Raji (cell line): ENCODE results near the gene PELI2.

Experiments used
- POLR2A ChIP-seq: IDR thresholded peaks from 2 replicates; pipeline ENCODE4 v1.6.1; 2011; ENCODE audit warnings: low read depth, low read length, control low read depth; ENCODE audit not compliant: insufficient read depth

Gene PELI2

DNA sequence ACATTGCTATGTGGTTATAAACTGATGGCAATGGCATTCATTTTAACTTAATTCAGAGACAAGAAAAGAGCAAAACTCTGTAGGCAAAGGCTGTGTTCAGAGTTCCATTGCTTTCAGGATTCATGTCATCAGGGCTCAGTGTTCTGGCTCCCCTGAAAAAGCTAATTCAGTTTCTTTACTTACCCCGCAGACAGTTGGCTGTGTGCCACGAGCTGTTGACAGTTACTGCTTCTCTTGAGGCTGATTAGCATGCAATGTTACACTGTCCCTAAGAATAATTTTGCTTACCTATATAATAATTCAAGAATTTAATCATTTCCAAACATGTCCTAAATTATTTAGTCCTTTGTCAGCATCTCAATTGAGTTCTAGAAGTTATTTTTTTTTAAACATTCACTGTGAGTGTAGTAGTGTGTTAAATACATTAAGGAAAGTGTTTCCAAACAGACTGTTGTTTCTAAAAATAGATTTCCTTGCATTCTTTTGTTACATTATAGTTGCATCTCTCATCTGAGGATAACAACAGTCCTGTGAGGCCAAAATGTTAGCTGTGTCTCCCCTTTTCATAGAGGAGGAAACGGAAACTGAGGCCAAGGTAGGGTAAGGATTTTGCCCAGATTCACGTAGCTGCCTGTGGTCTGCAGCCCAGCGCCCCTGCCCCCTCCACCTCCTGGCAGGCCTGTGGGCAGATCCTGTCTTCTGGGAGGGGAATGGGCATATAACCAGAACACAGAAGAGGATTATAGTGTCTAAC lies 98.6 kb downstream of the PELI2 start:
- no peak for TF ChIP-seq POLR2A

DNA sequence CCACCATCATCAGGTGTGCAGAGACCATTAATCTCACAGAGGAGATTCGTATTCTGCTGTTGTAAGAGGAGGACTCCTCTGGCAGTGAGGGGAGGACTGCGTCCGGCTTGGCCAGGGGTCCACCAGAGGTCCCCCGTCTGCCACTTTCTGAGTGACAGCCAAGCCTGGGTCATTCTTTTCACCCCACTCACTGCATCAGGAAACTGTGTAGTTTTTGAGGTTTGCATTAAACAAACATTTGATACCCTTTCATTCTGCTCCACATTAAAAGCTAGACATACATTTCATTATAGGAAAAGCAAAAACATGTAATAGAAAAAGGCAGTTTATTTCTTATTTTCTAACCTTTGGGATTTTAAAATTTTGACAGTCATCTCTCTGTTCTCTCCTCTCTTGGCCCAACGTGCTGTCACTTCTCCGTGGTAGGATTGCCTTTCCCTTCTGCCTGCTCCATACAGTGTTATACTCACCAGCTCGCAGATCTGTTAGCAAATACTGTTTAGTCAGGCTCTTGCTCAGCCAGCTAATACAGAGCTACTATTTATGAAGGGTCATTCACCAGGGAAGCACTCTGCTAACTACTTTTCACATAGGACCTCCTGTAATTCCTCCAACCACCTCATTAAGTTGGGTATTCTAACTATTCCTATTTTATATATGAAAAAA lies 99.3 kb downstream of the PELI2 start:
- TF ChIP-seq POLR2A, result no peak

DNA sequence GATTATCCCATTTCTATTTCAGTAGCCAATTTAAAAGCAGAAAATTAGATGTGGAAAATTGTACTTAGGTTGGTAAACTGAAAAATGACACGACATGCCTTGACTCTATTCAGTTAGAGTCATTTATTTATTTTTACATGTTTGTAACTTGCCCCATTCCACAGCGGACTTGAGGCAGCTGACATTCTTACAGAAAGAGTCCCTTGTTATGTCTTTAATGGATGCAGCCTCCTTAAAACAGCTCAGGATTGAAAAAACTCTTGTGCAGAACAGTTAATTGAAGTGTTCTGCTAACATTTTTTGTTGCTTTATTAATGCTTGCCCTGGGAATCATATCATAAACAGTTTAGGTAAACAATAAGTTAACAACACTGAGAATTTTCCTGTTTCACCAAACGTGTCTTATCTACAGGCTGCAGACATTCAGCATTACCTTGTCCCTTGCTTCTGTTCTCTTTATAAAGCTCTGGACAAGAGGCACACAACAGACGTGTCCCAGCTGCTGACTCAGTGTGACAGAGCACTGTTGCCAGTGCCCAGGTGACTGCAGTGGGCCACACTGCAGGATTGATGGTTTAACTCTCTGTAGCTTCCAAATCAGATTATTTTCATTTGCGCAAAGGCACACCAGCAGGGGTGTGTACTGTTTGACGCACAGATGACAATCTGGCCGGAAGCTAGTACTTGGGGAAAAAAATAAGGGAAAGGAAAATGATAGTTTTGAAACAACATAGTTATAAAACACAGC lies 101.6 kb downstream of the PELI2 start:
- TF ChIP-seq POLR2A, result no peak

DNA sequence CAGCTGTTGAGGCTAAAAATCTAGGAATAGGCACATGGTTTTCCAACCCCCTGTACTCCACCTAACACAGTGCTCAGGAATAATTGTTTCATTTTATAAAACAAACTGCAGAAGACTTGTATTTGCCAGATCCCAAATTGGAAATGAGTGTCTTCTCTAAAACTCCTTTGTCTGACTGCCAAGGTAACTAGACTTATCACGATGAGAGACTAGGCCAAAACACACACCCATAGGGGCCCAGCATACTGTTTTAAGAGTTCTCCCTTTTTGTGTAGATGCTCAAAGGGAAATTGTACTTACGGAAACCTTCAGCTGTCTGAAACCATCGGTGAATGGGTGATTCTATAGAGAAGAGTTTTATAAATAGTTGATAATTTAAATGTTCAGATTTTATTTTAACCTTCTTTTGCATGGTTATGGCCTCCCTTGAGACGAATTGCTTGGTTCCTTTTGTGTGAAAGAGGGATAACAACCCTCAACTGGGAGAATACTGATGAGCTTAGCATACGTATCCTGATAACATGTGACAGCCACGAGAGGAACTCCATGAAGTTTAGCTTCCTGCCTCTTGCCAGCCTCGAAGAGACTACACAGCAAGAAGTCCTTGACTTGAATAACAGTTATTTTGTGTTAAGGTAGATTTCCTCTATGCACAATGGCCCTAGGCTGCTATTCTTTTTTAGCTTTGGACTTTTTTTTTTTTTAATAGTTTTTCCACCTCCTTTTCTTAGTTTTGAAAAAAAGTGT lies 103.3 kb downstream of the PELI2 start:
- TF ChIP-seq POLR2A, result no peak

DNA sequence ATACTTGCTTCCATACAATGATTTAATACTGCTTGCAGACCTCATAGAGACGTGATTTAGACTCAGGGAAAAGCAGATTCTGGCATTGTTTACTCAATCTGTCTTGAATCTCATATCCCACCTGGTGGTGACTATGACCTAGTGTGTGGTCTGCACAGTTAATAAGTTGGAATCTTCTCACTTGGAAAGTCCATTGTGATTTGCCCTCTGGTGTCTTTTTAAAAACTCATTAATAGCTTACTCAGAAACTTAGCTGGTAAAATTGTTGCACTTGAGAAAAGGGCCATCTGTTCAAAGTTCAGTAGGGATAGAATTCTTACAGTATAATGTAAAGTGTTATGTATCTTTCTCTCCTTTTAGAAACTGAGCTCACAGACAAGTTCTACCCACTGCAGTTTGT lies 106.0 kb downstream of the PELI2 start:
- no peak for TF ChIP-seq POLR2A

DNA sequence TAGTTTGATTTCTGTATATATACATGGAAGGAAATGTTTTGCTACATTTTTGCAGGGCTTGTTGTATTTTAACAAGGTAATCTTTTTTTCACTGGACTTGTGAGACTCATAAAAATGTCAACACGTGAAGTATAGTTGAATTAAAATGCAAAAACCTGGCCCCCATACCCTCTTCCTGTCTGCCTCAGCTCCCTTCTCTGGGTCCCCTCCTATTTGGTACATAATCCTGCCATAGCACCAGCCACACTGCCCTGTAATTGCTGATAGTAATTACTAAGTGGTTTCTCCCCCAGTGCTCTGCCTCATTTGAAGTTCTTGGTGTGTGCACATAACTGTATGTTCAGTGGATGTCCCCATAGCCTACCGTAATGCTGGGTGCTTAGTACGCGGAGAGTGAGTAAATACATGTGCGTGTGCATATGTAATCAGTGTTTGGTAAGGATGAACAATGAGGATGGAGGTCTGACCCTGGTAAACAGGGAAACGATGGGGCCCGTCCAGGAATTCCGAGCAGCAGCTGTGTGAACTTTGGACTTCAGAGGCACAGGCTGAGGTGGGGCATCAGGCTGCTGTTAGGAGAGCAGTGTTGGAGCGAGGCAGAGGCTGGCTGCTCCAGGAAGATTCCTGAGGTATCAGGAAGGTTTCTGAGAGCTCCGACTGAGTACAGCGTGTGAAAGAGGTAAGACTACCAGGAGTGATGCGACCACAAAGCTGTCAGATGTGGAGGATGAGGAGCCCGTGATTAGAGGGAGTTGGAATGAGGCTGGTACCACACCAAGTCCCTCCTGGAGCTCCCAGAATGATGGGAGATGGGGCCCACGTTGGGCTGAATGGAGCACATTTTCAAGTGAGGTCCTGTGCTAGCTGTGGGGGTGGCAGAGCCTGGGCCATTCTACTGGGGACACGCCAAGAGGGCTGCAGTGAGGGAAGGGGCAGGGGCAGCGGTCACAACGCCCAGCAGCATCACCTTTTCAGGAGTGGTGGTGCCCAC lies 106.8 kb downstream of the PELI2 start:
- no peak for TF ChIP-seq POLR2A

DNA sequence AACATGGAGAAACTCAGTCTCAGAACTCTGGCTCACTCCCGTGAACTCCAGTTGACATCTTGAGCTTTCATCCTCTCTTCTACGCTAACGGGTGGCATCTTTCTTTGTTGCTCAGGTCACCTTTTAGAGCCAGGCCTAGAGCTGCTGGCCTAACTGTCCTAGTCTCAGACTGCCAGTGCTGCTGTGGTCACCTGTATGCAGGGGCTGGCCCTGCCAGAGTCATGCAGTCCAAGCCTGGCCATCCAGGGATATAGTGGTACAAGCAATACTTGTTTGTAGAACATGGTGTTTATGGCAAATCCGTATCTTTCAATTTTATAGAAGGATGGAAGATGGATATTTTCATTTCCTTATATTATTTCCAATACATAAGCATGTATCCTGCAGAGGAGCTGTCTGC lies 117.2 kb downstream of the PELI2 start:
- no peak for TF ChIP-seq POLR2A

DNA sequence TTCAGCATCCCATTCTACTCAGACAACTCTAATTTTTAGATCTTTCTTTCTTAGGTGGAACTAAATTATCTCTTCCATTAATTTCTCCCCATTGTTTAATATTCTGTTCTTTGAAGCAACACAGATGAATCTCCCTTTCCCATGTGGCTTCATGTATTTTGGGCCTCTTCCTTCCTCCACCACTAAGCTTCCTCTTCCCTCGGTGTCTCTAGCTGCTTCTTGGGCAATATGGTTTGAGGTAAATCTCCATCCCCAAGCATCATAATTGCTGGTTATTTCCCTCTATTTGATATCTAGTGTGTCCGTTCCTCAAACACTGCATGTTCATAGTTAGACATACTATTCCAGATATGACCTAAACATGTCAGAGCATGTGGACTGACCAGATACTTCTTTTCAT lies 119.2 kb downstream of the PELI2 start:
- TF ChIP-seq POLR2A, result no peak

DNA sequence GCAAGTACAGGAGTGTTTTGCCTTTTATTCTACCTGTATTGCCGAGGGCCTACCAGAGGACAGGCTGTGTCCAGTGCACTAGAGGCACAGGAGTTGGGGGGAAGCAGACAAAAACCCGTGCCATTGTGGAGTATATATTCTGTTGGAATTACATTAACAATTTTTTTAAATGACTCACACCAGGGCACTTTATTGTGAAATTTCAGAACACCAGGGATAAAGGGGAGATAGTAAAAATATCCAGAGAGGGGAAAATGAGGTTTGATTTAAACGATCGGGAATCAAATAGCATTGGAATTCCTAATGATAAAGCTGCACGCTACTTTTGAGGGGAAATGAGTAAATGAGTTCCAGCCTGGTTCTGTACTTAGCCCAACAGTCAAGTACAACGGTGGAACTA lies 123.2 kb downstream of the PELI2 start:
- no peak for TF ChIP-seq POLR2A

DNA sequence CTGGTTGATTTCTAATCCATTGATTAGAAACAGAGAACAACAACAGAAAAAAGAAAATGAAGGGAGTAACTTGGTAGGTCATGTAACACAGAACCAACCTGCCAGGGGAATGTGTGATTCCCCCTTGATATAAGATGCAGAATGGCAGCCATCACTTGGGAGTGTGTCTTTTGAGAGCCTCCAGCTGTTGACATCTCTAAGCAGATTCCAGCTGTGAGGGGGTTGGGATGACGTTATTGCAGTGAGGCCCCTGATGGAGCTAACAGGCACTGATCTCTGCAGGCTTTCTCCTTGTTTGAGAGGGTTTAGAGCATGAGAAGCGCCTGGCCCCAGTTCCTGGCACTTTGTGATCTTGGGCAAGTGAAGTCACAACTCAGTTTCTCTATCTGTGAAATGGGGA lies 124.9 kb downstream of the PELI2 start:
- no peak for TF ChIP-seq POLR2A

DNA sequence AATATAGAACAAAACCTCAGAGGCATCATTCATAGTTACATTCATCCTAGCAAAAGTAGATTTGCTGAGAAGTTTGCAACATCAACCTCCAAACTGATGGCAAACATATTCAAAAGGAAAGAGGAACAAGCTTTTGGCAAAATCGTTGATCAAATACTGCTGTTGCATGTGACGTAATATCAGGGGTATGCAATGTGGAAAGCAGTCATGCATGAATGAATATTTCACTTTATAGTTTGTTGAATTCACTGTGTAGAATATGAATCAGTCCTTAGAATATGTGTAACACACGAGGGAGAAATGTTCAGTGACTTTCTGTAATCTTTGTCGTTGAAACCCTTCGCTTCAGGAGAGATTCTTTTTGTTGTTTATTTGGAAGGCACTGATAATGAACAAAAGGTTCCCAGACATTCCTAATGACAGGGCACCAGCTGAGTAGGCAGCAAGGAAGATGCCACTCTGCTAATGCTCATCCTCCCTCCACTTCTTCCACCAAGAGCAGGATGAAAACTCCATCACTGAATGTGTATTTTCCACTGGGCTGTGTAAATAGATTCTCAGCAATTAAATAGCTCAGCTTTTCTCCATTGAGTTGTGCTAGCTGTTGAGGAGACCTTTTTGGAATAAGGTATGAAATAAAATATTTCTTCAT lies 126.1 kb downstream of the PELI2 start:
- TF ChIP-seq POLR2A, result no peak

DNA sequence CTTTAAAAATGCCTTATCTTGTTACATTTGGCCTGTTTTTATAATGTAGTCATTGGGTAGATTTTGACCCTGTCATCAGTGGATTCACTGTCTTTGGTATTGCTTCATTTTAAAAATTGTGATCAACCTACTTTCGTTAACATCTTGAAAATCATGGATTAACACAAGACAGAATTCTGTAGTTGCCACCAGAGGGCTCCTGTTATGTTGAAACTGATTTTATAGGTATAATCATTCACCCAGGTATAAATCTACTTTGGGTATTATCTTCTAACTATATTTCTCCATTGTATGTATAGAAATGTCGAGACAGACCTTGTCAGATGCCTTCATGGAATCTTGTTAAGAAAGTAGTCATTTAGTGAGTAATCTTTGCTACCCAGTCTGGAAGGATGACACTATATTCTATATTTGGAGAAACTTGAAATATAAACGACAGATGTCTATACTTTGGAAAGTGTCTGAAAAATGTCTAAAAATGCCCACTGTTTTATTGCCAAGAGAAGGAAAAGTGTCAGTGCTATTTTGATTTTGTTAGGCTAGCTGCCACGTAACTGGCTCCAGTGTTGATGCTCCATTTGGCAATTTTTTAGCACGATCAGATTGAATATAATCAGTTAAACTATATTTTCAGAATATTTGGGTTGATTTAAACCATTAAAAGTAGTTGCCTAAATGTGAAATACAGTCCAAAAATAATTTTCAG lies 129.4 kb downstream of the PELI2 start:
- no peak for TF ChIP-seq POLR2A

DNA sequence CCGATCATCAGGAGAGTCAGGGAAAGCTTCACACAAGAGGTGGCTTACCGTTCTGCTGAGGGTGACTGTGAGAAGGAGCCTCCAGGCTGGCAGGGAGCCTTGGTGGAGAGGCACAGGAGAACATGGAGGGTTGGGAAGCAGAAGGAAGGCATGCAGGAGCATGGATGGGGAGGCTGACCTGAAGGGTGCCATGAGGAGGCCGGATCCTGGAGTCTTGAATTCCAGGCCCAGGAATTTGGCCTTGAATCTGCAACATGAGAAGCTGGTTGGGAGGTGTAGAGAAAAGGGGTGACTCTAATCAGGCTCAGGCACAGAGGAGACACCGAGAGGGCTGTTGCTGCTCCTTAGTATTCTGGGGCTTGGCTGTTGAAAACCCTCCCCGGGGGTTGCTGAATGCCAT lies 130.2 kb downstream of the PELI2 start:
- no peak for TF ChIP-seq POLR2A

DNA sequence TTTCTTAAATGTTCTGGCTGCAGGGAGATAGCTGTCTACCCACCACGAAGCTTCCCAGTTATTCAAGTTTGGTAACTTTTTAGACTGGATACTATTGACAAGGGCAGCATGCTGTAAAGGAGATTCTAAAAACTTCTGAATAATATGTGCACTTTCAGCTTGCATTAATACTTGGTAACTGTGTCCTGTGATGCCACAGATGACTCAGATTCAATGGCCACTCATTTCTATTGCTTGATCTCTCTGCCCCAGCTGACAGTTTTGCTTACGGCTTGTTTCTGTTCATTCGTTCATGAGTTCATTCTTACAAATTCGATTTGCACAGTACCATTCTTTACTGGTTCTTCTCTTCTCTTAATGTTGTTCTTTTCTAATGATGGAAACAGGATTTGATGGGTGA lies 142.8 kb downstream of the PELI2 start:
- TF ChIP-seq POLR2A, result no peak

DNA sequence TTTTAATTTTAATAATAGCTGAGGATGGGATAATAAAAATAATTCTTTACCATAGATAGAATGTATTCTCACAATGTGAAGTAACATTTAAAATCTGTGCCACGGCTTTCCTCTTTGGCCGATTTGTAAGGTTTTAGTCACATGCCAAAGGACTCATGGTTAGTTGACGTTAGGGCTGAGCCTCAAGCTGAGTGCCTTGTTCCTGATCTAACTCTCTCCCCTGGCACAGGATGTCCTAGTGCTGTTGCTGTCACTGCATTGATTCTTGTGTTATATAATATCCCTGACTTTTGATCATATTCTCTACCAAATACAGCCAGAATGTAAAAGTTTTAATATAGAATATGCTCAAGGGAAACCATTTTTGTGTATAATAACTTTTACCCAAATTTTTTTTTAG lies 144.3 kb downstream of the PELI2 start:
- no peak for TF ChIP-seq POLR2A
